Measurements from ENCODE around the gene EPHA5. TPM values are rescaled to one million over a fixed set of nuclear protein-coding genes. Genes with fewer than 3 reads are reported as not detected.

Gene EPHA5
- total RNA-seq, 1 donor from 2014 or later, result 1.6 TPM

DNA sequence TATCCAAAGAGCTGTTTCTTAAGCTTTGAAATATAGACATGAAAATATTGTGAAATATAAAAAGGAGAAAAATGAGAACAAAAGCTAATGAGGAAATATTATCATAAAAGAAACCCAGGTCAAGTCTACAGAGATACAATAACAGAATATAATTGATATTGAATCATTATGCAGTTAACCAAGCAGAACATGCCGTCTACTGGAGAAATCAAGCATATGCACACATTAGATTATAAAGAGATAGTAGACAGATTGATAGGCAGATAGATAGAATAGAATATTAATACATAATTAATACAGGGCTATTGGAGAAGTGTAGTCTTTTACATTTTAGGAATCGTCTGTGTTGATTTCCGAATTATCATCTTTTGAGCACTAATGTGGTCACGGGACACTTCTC lies 208.5 kb downstream of the EPHA5 start:
- peaks cover 2% of the 10 kb centered on the region for H3K27me3 Mint-ChIP-seq (ENCODE audit: low read depth)
- H3K27ac Mint-ChIP-seq (ENCODE audit: unreplicated experiment), result no peak overlapping the region
- no peak overlapping the region for H3K4me3 Mint-ChIP-seq (ENCODE audit: unreplicated experiment)
- no peaks in the 10 kb centered on the region for H3K36me3 Mint-ChIP-seq (ENCODE audit: low read depth)
- no peaks in the 10 kb centered on the region for H3K4me1 Mint-ChIP-seq (ENCODE audit: low read depth)
- DNase-seq (ENCODE audit: low spot score), result no peak
- TF ChIP-seq CTCF (IDR thresholded peaks at IDR 0.05), result peak; percentile 24
- no peaks in the 10 kb centered on the region for H3K9me3 Mint-ChIP-seq (ENCODE audit: low read depth)

GRCh38 chr4:65457011-65457410 lies 213.3 kb downstream of the EPHA5 start:
- no peak overlapping the region for H3K27ac Mint-ChIP-seq (ENCODE audit: unreplicated experiment)
- TF ChIP-seq CTCF (IDR thresholded peaks at IDR 0.05), result no peak
- no peaks in the 10 kb centered on the region for H3K4me1 Mint-ChIP-seq (ENCODE audit: low read depth)
- H3K36me3 Mint-ChIP-seq (ENCODE audit: low read depth), result no peaks in the 10 kb centered on the region
- H3K9me3 Mint-ChIP-seq (ENCODE audit: low read depth), result no peaks in the 10 kb centered on the region
- DNase-seq (ENCODE audit: low spot score), result no peak
- H3K4me3 Mint-ChIP-seq (ENCODE audit: unreplicated experiment), result no peak overlapping the region
- H3K27me3 Mint-ChIP-seq (ENCODE audit: low read depth), result peaks cover 2% of the 10 kb centered on the region

DNA sequence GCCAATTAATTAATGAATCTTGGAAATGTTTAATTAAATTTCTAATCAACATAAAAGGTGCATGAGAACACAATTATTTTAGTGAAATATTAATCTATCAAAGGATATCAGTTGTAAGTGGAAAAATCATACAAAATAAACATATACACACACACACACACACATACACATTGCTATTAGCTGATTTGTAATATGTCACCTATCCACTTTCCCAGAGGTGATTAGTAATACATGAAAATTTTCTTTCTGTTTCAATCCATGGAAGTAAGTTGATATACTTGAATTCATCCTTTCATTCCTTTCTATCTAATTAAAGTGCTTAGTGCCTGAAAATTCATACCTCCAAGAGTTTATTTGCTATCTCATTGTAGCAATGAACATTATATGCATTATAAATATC lies 213.7 kb downstream of the EPHA5 start:
- no peak overlapping the region for H3K27ac Mint-ChIP-seq (ENCODE audit: unreplicated experiment)
- no peak for DNase-seq (ENCODE audit: low spot score)
- TF ChIP-seq CTCF (IDR thresholded peaks at IDR 0.05), result no peak
- no peaks in the 10 kb centered on the region for H3K4me1 Mint-ChIP-seq (ENCODE audit: low read depth)
- H3K4me3 Mint-ChIP-seq (ENCODE audit: unreplicated experiment), result no peak overlapping the region
- H3K36me3 Mint-ChIP-seq (ENCODE audit: low read depth), result no peaks in the 10 kb centered on the region
- H3K9me3 Mint-ChIP-seq (ENCODE audit: low read depth), result no peaks in the 10 kb centered on the region
- peaks cover 2% of the 10 kb centered on the region for H3K27me3 Mint-ChIP-seq (ENCODE audit: low read depth)

DNA sequence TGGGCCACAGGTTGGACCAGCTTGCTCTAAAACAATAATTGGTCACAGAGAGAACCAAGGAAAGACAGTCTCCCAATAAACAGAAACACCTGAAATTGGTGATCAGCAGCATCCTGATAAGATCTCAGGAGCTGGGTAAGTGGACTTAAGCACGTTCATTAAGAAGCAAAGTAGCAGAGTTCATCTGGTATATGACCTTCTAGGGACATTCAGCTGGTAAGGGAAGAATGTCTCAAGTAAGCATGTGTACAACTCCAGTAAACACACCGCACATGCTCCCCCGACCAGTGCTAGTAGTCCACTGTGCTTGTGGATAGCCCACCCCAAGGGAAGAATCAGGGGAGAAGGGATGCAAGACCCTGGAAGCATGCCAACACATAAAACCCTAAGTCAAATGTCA lies 216.9 kb downstream of the EPHA5 start:
- DNase-seq (ENCODE audit: low spot score), result no peak
- no peak for TF ChIP-seq CTCF (IDR thresholded peaks at IDR 0.05)
- H3K27me3 Mint-ChIP-seq (ENCODE audit: low read depth), result peaks cover 3% of the 10 kb centered on the region
- no peak overlapping the region for H3K27ac Mint-ChIP-seq (ENCODE audit: unreplicated experiment)
- H3K4me3 Mint-ChIP-seq (ENCODE audit: unreplicated experiment), result no peak overlapping the region
- no peaks in the 10 kb centered on the region for H3K9me3 Mint-ChIP-seq (ENCODE audit: low read depth)
- no peaks in the 10 kb centered on the region for H3K36me3 Mint-ChIP-seq (ENCODE audit: low read depth)
- no peaks in the 10 kb centered on the region for H3K4me1 Mint-ChIP-seq (ENCODE audit: low read depth)

- Mint-ChIP-seq H3K36me3 (ENCODE audit: low read depth) (no peaks in the 10 kb centered on the region), H3K4me1 (ENCODE audit: low read depth) (no peaks in the 10 kb centered on the region), H3K4me3 (ENCODE audit: unreplicated experiment) (no peak overlapping the region), H3K9me3 (ENCODE audit: low read depth) (no peaks in the 10 kb centered on the region), H3K27me3 (ENCODE audit: low read depth) (peaks cover 1% of the 10 kb centered on the region), H3K27ac (ENCODE audit: unreplicated experiment) (no peak overlapping the region)
- no peak for TF ChIP-seq CTCF (IDR thresholded peaks at IDR 0.05)
- no peak for DNase-seq (ENCODE audit: low spot score)
Measured at GRCh38 chr4:65450899-65451298, 219.4 kb downstream of the EPHA5 start.
